DLD1 (cell line): Measurements from ENCODE around the gene CPLX1.

Experiments
- in situ Hi-C: cut with HindIII; loops from 2 replicates; pipeline ENCODE4 v1.10.0; 2017; ENCODE audit warnings: low sequenced_read_pairs

Gene CPLX1

DNA sequence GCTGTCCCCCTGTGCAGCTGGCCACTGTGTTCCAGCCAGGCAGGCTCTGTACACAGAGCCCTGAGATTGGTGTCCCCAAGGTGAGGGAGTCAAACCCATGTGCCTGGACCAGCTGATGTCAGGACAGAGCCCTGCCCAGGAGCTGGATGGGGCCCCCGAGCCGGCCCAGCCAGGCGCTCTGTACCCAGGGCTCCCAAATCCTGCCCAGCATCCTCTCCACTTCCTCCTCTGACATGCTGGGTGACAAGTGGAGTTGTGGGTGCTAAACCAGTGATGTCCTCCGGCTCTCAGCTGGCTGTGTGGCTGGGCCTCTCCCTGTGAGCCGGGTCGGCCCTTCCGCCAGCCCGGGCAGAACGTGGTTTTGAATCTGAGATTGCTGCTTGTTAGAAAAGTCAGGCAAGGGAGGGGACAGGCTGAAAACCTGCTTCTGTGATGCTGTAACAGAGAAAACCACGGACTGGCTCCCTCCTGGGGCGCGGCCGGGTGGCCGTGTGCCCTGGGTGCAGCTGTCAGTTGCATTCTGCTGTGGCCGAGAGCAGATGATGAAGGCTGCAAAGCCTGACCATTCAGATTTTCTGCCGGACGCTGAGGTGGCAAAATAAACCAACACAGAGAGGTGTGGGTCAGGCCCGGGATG is 7.9 kb upstream of the CPLX1 start:
- in situ Hi-C loops, result no loop called here

DNA sequence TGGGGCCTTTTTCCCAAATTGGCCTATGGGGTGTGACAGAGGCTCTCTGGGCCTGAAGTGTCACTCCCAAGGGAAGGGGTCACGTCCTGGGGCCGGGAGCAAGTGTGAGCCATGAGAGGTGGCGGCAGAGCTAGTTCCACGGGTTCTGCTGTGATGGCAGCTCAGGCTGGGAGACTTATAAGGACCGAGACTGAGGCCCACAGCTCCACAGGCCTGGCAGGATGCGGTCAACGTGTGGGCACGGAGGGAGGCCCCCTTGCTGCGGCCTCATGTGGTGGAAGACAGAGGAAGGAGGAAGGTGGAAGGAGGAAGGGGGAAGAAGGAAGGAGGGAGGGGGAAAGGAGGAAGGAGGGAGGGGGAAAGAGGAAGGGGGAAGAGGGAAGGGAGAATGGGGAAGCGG is 7.2 kb upstream of the CPLX1 start:
- in situ Hi-C loops, result no loop called here

DNA sequence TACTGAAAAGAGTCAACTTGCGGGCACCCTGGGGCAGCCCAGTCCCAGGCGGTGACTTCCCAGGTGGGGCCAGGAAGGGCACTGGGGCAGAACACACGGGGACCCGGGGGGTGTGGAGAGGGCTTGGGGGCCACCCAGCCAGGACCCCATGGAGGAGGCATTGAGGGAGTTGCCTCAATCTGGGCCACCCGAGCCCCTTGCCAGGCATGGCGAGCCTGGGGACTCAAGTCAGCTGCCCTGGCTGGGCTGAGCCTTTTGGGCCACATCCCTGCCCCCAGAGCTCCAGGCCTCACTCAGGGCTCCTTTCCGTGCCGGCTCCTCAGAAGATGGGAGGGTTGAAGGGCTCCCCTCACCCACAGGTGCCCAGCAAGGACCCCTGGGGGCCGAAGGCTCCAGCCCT is 6.6 kb upstream of the CPLX1 start:
- in situ Hi-C loops, result no loop called here

DNA sequence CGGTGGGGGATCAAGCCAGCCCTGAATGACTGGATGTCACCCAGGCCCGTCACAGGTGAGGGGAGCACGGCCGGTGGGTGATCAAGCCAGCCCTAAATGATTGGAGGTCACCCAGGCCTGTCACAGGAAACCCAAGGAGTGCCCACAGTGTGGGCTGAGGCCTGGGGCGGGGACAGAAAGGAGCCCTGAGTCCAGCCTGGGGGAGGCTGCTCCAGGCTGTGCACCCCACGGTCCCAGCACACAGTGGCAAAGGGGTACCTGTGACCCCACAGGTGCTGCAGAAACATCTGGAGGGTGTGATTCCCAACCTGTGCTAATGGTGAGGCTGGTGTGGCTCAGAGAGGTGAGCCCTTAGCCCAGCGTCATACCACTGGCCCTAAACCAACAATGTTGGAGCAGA is 6.2 kb upstream of the CPLX1 start:
- in situ Hi-C loops, result no loop called here

DNA sequence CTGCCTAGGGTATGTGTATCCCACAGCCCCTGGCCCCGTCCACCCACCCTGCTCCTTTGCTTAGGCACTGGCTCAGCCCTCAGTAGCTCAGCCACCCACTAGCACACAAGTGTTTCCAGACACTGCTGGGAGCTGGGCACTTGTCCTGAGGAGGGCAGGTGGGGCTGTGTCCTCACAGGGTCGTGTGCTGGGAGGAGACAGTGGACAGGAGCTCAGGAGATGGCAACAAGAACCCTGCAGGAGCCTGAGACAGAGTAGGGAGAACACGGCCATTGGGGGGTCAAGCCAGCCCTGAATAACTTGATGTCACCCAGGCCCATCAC is 5.5 kb upstream of the CPLX1 start:
- in situ Hi-C loops, result no loop called here

DNA sequence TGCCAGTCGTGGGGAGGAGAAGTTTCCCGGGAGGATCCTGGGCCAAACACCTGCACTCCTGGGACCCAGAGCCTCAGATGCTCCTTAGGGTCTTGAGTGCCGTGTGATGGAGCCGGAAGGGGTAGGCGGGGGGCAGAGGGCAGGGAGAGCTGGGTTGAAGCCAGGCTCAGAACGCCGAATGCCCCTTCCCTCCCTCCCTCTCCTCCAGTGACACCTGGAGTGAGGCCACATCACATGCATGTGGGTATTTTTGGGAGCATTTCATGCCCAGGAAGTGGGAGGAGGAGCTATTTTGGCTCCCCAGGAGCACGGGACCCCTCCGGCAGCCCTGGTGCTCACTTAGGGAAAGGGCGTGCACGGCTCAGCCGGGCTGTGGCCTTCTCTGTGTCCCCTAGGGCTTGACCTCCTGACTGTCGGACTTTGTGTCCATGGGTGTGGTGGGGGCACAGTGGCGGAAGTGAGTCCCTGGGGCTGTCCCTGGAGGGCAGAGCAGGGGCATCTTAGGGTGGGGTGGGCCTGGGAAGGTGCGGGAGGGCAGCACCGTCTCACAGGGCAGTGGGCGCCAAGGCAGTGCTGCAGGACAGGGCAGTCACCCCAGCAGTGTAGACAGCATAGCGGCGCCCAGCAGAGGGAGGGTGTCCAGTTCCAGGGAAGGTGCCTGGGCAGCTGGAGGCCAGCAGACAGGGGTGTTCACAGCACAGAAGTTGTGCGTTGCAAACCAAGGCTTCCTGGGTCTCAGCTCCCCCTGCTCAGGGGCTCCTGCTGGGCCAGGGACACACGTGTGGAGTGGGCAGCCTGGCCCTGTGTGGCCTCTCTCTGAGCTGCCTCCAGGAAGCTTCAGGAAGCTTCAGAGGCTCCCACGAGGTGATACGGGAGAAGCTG is 4.9 kb upstream of the CPLX1 start:
- in situ Hi-C loops, result no loop called here

DNA sequence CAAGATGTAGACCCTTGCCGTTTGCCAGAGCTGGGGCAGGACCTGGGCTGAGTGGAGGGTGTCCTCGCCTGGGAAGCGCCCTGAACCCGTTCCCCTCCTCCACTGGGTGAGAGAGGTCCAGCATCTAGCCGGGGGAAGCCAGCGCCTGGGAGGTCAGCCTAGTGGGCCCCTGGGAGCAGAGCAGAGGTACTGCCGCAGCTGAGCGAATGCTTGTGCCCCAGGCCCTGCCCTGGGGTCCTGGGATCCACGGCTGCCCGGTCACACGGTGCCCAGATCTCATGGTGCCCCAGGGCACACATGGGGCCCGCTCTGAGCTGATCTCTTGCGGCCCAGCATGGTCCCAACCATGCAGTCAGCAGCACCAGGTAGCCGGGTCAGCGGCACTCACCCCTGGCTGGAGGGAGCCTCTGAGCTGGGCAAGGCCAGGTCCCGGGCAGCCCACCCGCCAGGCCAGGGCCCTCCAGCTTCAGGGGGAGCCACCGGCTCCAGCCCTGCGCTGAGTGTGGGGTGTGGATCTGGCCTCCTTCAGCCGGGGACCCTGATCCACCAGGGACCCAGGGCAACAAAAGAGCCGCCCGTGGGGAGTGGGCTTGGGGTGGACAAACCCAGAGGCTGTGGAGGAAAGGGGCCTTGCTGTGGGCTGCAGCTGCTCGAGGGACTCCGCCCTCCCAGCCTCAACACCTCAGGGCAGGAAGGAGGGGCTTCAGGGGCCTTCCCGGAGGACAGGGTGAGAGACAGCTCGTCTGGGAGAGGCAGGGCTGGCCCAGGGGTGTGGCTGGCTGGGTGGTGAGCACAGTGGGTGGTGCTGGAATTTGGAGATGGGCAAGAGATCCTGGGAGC is 4.1 kb upstream of the CPLX1 start:
- in situ Hi-C loops, result no loop called here

DNA sequence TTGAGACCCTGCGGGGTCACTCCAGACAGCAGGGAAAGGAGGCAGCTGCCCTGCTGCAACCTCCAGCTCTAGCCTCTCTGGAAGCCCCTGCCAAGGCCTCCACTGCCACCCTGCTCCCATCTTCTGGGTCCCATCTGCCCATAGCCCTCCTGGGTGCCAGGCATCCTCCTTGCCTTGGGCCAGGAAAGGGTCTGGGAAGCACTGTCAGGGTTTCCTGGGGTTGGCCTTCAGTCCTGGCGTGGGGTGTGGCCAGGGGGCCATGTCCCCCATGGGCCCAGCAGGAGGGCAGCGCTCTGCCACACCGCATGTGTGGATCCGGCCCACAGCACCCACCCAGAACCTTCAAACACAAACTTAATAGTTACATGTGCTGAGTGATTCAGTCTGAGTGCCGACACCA is 3.4 kb upstream of the CPLX1 start:
- in situ Hi-C loops, result no loop called here

DNA sequence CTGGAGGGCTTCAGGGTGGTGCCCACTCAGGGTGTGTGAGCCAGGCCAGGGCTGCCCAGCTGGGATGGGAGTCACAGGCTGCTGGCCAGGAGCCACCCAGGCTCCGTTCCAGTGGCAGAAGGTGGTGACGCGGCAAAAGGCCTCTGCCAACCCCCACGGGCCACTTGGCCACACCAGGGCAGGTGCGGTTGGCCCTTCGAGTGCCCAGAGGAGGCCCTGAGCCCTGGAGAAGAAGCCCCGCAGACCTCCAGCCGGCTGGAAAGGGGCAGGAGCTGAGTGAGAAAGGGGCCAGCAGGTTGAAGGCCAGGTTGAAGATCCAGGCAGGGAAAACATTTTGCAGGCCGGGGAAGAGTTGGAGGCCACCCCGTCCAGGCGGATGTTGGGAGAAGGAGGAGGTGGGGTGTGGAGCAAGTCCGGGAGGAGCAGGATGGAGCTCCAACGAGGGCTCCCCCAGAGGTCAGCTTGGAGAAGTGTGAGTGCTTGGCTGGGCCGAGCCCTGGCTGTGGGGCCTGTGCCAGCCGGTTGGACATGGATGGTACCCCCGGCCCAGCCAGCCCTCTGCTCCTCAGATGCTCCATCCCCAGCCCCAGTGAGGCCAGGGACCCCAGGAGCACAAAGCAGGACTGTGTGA is 2.8 kb upstream of the CPLX1 start:
- in situ Hi-C loops, result no loop called here

DNA sequence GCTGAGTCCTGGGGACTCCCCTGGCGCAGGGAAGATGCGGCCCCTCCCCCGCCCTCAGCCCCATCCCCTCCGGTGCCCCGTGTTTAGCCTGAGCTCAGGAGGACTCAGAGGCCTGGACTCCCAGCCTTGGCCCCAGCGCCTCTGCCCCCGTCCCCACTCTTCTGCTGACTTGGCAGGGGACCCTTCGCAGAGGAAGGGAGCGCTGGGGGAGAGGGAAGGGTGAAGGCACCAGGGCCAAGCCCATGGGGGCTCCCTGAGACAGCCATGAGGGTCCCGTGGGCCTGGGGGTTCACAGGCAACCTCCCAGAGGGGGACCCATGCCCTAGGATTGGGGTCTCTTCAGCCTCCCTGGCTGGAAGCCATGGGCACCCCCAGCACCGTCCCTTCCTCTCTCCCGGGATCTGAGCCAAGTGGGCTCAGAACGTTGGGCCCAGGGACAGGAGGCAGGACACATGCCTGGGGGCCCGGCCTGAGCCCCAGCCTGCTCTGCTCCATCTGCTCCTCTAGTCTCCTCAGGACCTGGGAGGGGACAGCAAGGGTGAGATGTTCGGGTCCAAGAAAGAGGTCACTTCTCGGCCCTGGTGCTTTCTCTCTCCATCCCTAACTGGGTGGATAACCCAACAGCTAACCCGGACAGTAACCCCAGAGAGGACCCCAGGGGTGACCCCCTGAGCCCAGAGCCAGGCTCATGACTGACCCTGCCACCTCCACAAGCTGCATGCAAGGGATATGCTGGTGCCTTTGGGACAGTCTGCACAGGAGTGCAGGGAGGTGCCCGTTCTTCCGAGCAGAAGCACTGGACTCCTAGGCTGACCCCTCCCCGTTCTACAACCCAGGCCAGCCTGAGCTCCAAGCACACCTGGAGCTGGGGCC is 1.5 kb upstream of the CPLX1 start:
- in situ Hi-C loops, result no loop called here

DNA sequence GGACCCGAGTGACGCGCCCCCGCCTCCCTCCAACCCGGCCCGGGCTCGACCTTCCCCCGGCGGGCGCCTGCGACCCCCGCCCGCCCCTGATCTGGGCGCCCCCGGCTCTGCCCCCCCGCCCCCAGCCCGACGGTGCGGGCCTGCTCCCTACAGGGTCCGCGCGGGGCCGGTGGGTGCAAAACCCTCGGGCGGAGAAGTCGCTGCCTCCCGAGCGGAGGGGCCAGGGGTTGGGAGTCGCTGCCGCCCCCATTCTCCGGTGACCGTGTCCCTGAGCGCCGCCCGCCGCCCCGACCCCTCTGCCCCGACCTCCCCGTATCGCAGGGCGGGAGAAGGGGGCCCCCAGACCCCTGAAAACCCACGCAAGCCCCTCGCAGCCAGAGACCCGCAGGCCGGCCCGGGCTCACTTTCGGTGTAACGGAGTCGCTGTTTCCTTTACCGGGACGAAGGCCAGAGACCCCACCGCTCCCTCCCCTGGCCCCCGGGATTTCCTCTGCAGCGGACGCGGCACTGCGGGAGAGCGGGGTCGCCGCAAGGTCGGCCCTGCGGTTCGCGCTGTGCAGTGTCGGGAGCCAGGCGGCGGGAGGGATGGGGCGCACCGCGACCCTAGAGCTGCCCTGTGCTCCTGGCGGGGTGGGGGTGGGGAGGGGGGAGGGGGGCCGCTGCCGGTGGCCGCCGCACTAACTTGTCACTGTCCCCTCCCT is 729 bp upstream of the CPLX1 start:
- in situ Hi-C loops, result no loop called here

DNA sequence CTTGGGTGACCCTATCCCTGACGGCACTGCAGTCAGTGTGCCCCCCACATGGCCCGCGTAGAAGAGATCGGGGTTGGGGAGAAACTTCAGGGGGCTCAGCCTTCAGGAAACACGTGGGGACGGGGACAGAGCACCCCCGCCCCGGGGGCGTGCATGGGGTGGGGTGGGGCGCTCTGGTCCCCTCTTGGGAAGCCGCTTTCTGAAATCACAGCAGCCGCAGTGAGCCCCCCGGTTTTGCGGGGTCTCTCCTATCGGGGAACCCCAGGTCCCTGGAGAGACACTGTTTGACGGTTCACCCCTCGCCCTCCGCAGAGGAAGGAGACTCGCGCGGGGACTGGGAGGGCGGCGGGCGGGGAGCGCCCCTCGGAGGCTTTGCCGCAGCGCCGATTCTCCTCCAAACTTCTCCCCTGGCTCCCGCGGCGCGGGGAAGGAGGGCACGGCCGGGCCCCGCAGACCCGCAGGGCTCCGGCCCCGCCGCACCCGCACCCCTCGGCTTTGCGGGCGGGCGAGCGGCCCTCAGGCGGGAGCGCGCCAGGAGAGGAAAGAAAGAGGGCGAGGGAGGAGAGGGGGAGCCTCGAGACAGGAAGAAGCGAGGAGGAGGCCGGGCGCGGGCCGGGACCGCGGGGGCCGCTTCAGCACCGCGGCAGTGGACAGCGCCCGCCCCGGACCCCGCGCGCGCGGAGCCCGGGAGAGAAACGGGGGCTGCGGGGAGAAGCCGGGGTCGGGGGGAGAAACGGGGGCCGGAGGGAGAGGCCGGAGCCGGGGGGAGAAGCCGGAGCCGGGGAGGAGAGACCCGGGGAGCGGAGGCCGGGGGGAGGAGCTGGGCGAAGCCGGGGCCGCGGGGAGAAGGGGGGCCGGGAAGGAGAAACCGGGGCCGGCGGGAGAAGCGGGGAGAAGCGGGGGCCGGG is 612 bp downstream of the CPLX1 start:
- in situ Hi-C loops, result no loop called here

DNA sequence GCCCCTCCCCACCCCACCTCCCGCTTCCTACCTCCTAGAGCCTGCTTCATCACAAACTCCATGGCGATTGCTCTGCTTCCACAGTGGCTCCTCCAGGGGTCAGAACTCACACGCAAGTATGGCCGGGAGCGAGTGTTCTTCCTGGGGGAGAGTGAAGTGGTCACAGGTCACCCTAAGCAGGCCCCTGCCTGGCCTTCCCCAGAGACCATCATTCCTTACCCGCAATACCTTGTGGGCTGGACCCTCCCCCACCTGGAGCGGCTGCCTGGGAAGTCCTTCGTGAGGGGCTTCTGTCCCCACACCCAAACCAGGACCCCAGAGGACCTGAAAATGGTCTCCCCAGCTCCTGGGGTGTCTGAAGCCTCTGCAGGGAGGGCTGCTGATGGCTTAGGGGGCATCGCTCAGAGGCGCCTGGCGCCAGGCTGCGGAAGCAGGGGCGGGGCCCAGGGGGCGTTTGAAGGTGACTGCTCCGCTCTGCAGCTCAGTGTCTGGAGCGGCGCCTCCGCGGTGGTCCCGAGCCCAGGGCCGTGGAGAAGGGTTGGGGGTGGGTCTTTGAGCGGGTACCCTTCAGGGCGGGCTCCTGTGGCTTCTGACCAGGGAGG is 1.4 kb downstream of the CPLX1 start:
- in situ Hi-C loops, result no loop called here

DNA sequence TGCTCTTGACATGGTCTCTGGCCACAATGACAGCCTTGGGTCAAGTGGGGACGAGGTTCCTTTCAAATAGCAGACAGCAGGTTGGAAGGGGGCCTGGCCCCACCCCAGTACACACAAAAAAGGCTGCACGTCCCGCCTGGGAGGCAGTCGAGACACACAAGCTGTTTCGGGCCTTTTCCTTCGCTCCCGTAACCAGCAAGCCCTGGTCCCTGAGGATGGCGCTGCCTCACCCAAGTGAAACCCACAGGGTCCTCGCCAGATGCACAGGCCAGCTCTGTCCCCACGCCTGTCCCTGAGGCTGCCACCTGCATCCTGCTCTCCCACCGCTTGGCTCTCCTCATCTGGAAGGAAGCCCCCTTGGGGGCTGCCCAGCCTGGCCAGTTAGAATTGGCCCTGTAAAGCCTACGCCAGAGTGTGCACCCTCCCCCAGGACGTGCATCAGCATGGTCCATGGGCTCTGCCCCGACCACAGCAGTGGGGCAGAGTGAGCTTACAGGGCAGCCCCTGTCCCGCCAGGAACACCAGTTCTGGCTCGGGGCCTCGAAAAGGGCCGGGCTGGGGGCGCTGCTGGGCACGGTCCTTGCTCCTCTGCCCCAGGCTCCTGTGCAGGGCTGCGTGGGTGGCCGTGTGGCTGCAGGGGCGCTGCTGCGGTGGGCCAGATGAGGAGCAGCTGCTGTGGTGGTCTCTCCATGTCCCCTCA is 2.0 kb downstream of the CPLX1 start:
- in situ Hi-C loops, result no loop called here

DNA sequence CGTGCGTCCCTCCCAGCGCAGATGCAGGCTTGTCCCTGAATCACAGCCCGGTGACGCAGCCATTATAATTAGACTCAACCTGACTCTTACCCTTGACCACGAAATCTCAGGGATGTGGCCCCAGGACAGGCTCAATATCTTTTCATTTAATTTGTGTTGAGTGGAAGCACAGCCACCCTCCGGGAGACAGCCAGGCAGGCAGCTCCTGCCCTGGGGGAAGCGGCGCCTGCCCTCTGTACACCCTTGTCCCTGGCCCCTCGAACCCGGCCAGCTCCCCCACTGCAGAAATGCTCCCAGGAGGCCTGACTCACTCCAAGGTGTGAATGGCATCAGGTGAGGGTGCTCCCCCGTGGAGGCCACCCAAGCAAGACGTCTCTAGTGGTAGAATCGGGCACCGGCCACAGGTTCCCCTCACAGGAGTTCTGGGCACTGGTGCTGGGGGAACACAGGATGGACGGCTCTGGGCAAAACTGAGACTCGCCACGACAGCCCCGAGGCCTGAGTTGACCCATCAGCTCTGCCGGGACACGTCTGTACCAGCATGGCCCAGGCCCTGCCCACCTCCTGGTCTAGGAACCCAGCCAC is 2.7 kb downstream of the CPLX1 start:
- in situ Hi-C loops, result no loop called here

DNA sequence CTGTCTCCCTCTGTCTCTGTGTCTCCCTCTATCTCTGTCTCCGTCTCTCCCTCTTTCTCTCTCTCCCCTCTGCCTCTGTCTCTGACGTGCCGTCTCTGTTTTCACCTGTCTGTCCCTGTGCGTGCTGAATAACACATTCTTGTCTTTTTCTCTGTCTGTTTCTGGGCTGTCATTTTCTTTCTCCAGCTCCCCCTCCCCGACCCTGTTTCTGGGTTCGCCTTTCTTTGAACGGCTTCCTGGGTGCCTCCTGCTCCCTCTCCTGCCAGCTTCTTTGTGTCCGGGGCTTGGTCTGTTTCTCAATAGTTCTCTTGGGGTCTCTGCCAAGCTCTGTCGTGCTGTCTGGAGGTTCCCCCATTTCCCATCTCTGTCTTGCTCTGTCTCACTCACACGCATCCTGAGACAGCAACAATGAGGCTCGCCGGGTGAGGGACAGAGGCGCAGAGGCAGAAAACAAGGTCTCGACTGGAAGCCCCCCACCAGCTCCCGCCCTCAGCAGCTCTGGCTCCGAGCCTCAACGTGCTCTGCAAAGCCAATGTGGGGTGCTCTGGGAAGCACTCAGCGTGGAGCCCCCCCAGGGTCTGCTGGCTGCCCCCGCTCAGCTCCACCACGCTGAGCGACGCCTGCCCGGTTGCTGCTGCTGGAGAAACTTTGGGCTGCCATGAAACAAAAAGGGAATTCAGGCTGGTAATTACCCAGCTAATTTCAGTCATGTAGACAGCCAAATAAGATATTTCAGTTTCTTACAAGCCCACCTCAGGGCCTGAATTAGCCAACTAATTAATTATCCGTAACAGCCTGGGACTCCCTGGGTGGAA is 3.4 kb downstream of the CPLX1 start:
- in situ Hi-C loops, result no loop called here

DNA sequence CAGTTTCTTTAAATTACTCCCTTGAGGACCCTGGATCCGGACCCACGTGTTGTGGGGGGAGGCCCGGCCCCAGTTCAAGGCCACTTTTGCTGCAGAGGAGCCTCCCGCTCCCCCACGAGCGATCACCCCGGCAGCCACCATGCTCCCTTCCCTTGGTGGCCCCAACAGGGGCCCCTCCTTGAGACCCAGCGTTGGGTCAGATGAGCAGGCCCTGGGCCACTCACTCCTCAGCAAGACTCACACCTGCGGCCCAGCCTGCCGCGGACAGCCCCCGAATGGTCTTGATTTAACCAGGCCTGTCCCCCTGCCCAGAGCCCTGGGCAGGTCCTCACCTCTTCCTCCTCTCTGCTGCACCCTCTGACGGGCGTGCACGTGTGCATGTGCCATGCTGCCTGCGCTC is 4.3 kb downstream of the CPLX1 start:
- in situ Hi-C loops, result no loop called here
